K562 (cell line): Measurements from ENCODE around the gene CPSF7.
"Not testable (repeated sequence)": the region's sequence is repeated elsewhere in the genome, so short reads cannot be mapped to it uniquely, and the experiment has no call there.

Source experiments
- FIP1L1 ChIP-seq: fragments of 200-400 bp; formaldehyde crosslinking; IDR thresholded peaks from 2 replicates; pipeline ENCODE4 v1.6.1; 2018; ENCODE audit warnings: mild to moderate bottlenecking, low read depth, low read length; ENCODE audit not compliant: poor library complexity, severe bottlenecking
- HDAC1 ChIP-seq, 2 experiments: fragments of 450-650 bp; IDR thresholded peaks; 2 replicates each; pipeline ENCODE4 v1.6.1; 2016 to 2017; ENCODE audit warnings: inconsistent platforms in 1 of 2, mild to moderate bottlenecking in 1 of 2, moderate library complexity in 1 of 2
- MAX ChIP-seq: sonication (generic); formaldehyde crosslinking; IDR thresholded peaks from 2 replicates; pipeline ENCODE4 v1.9.0; 2022; ENCODE audit warnings: mild to moderate bottlenecking, missing genetic modification reagents
- MCM3 ChIP-seq: fragments of 450-650 bp; IDR thresholded peaks from 2 replicates; pipeline ENCODE4 v1.6.1; 2016
- MXD1 ChIP-seq: fragments of 250-450 bp; sonication (Bioruptor Pico); IDR thresholded peaks from 2 replicates; pipeline ENCODE4 v1.8.0; 2021; ENCODE audit warnings: borderline replicate concordance, mild to moderate bottlenecking, moderate library complexity; ENCODE audit not compliant: poor library complexity, severe bottlenecking
- NR3C1 ChIP-seq: sonication (generic); formaldehyde crosslinking; IDR thresholded peaks from 2 replicates; pipeline ENCODE4 v1.8.1; 2022; ENCODE audit warnings: missing genetic modification reagents
- OTX1 ChIP-seq: fragments of 450-650 bp; formaldehyde crosslinking; IDR thresholded peaks from 2 replicates; pipeline ENCODE4 v1.4.0; 2022; ENCODE audit warnings: mild to moderate bottlenecking
- RFX5 ChIP-seq: IDR thresholded peaks from 2 replicates; pipeline ENCODE4 v1.6.1; 2011; ENCODE audit warnings: low read depth, mild to moderate bottlenecking, improper control_type of control experiment, low read length
- RFX7 ChIP-seq: fragments of 250-450 bp; sonication (Bioruptor Pico); IDR thresholded peaks from 2 replicates; pipeline ENCODE4 v1.5.1; 2021; ENCODE audit warnings: mild to moderate bottlenecking
- SIRT6 ChIP-seq: IDR thresholded peaks from one replicate; pipeline ENCODE4 v1.6.1; 2012; ENCODE audit warnings: low read depth, mild to moderate bottlenecking, control low read depth, inconsistent platforms, low read length, moderate library complexity
- TBL1XR1 ChIP-seq, 2 experiments: IDR thresholded peaks; 2 replicates each; pipeline ENCODE4 v1.6.1; 2012; ENCODE audit warnings: improper control_type of control experiment in 2 of 2, low read length in 2 of 2, mild to moderate bottlenecking in 1 of 2

- not testable (repeated sequence) for TF ChIP-seq FIP1L1; HDAC1 (IDR thresholded peaks at IDR 0.05); RFX7; TBL1XR1 (IDR thresholded peaks at IDR 0.05; ENCODE audit: low read length in 2 of 2); SIRT6; MXD1 (CRISPR knock-in tag); OTX1 (CRISPR knock-in tag); MAX; MCM3; NR3C1 (CRISPR knock-in tag); RFX5
Observed at GRCh38 chr11:61430839-61431238, 1.1 kb upstream of the CPSF7 start.
